ENCODE results near the gene PRKAA1. TPM values are rescaled to one million over a fixed set of nuclear protein-coding genes. Genes with fewer than 3 reads are reported as not detected.

PRKAA1 gene
- total and polyA plus RNA-seq, 2 of the 13 experiments (the other 11 are each of a cell fraction or from before 2014, with no cell fraction given), result 36.6 to 58.0 TPM

DNA sequence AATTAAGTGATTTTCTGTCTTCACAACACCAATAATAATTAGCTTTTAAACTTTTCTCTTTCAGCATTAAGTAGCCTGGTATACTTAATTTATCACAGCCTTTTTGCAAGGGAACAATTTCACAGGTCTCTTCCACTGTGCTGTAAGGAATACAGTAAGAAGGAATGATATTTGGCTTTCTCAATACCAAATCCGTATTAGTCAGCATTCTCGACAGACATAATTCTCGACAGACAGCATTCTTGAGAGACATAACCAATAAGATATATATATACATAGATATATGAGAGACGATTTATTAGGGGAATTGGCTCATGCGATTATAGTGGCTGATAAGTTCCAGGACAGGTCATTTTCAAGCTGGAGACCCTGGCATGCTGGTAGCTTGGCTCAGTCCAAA lies 18.0 kb downstream of the PRKAA1 start:
- Histone ChIP-seq H3K27ac (ENCODE audit: extremely low read length, insufficient read depth, low read length) (peak overlapping the region; percentile 31), H3K27me3 (ENCODE audit: control insufficient read depth in 1 of 2, insufficient read depth in 2 of 2, low read length in 2 of 2) (no peaks in the 10 kb centered on the region), H3K4me3 (replicated peaks in 1 of 3; ENCODE audit: insufficient read depth in 1 of 3, low read depth in 2 of 3, low read length in 3 of 3) (no peak overlapping the region), H3K9ac (ENCODE audit: insufficient read depth, low read depth, low read length) (no peak overlapping the region), H2AFZ (ENCODE audit: low read length) (no peak overlapping the region), H3K4me2 (ENCODE audit: low read depth, low read length) (no peak overlapping the region), H3K36me3 (replicated peaks in 1 of 2; ENCODE audit: control insufficient read depth in 1 of 2, insufficient read depth in 2 of 2, low read length in 2 of 2) (peaks cover 6 to 15% of the 10 kb centered on the region in 2 experiments), H3K4me1 (ENCODE audit: insufficient read depth, low read length) (peaks cover 70% of the 10 kb centered on the region), H3K9me3 (ENCODE audit: low read length) (no peaks in the 10 kb centered on the region), H3K79me2 (ENCODE audit: insufficient read depth, low read length) (peaks cover 77% of the 10 kb centered on the region), H4K20me1 (ENCODE audit: insufficient read depth, low read length) (peaks cover 3% of the 10 kb centered on the region; the same call in 1 of the 2 replicates)
- in situ Hi-C loops (cut with HindIII; ENCODE audit: extremely low pct_ligation_motif_present, low pct_unique_long_range_greater_than_20kb), result no loop called here
- CTCF ChIA-PET (ENCODE audit: low intra/inter-chr PET ratio, low total read pairs), result no interaction called here
- ATAC-seq (no peak), FAIRE-seq (no peak), DNase-seq (ENCODE audit: low spot score) (no peak)
- TF ChIP-seq ZNF749 (CRISPR knock-in tag; IDR thresholded peaks at IDR 0.05; ENCODE audit: borderline replicate concordance) (no peak), MAFF (IDR thresholded peaks at IDR 0.05; ENCODE audit: low read depth, low read length) (peak; percentile 69), MAFK (conservative IDR thresholded peaks at IDR 0.05 in 1 of 2, IDR thresholded peaks at IDR 0.05 in 1 of 2; ENCODE audit: low read length in 2 of 2) (peak; percentile 53 to 81; a peak in 3 of 4 replicates)
- POLR2A ChIA-PET, result no interaction called here
- no TSS peak for BruUV-seq (replicated peaks)
- intact Hi-C loops (cut with micrococcal nuclease; ENCODE audit: unreplicated experiment), result loop anchor here (10.0 kb wide), 1 partner anchor 1705 kb away; the partner anchor contains the start of gene RICTOR
- WGBS (ENCODE audit: low lambda C conversion rate), result 98% methylated on average over 5 of the region's 5 CpGs

- H4K20me1 ChIP-seq (ENCODE audit: insufficient read depth, low read length), result peaks cover 3% of the 10 kb centered on the region; the same call in 1 of the 2 replicates
- CTCF ChIA-PET (ENCODE audit: low intra/inter-chr PET ratio, low total read pairs), result no interaction called here
- no peak overlapping the region for H2AFZ ChIP-seq (ENCODE audit: low read length)
- no peak overlapping the region for H3K4me2 ChIP-seq (ENCODE audit: low read depth, low read length)
- no peak overlapping the region for H3K9ac ChIP-seq (ENCODE audit: insufficient read depth, low read depth, low read length)
- no peak overlapping the region for H3K27ac ChIP-seq (ENCODE audit: extremely low read length, insufficient read depth, low read length)
- no peaks in the 10 kb centered on the region for H3K9me3 ChIP-seq (ENCODE audit: low read length)
- 80% methylated on average over 6 of the region's 6 CpGs for WGBS (ENCODE audit: low lambda C conversion rate)
- peaks cover 7 to 18% of the 10 kb centered on the region in 2 experiments for H3K36me3 ChIP-seq (replicated peaks in 1 of 2; ENCODE audit: control insufficient read depth in 1 of 2, insufficient read depth in 2 of 2, low read length in 2 of 2)
- peaks cover 63% of the 10 kb centered on the region for H3K4me1 ChIP-seq (ENCODE audit: insufficient read depth, low read length)
- BruUV-seq (replicated peaks), result no TSS peak
- in situ Hi-C loops (cut with HindIII; ENCODE audit: extremely low pct_ligation_motif_present, low pct_unique_long_range_greater_than_20kb) (no loop called here), intact Hi-C loops (cut with micrococcal nuclease; ENCODE audit: unreplicated experiment) (no loop called here)
- H3K79me2 ChIP-seq (ENCODE audit: insufficient read depth, low read length), result peaks cover 71% of the 10 kb centered on the region
- DNase-seq (ENCODE audit: low spot score) (no peak), FAIRE-seq (no peak), ATAC-seq (no peak)
- no peaks in the 10 kb centered on the region for H3K27me3 ChIP-seq (ENCODE audit: control insufficient read depth in 1 of 2, insufficient read depth in 2 of 2, low read length in 2 of 2)
- POLR2A ChIA-PET, result no interaction called here
- H3K4me3 ChIP-seq (replicated peaks in 1 of 3; ENCODE audit: insufficient read depth in 1 of 3, low read depth in 2 of 3, low read length in 3 of 3), result no peak overlapping the region
- TF ChIP-seq ZBTB42 (CRISPR knock-in tag; IDR thresholded peaks at IDR 0.05) (no peak), THAP9 (CRISPR knock-in tag; IDR thresholded peaks at IDR 0.05; ENCODE audit: borderline replicate concordance) (no peak), UBTF (CRISPR knock-in tag; IDR thresholded peaks at IDR 0.05) (no peak), NR2F6 (IDR thresholded peaks at IDR 0.05) (no peak), NR2F6 (CRISPR knock-in tag; IDR thresholded peaks at IDR 0.05) (no peak), DMTF1 (CRISPR knock-in tag; IDR thresholded peaks at IDR 0.05) (no peak), ZNF737 (CRISPR knock-in tag; IDR thresholded peaks at IDR 0.05; ENCODE audit: borderline replicate concordance) (no peak), ZNF652 (CRISPR knock-in tag; IDR thresholded peaks at IDR 0.05; ENCODE audit: borderline replicate concordance, low read depth) (no peak), GTF3A (CRISPR knock-in tag; conservative IDR thresholded peaks at IDR 0.05) (no peak)
Measured at GRCh38 chr5:40779561-40779960, 18.6 kb downstream of the PRKAA1 start.

Measured in HepG2 (cell line).